Hepatic stellate cell (primary cell): ENCODE results near the gene GCHFR.

Experiments
- DNase-seq: peaks from one replicate; pipeline ENCODE4 v3.0.0; 2011; ENCODE audit warnings: low spot score

GCHFR gene

GRCh38 chr15:40754883-40755811, 8.7 kb upstream of the GCHFR start, which contains the start of gene RMDN3:
Gene RMDN3 (minus strand): TSS chr15:40755254. CDS start chr15:40754783, 471 bp downstream.
- peak; percentile 90 for DNase-seq

GRCh38 chr15:40755812-40756208, 8.1 kb upstream of the GCHFR start:
- no peak for DNase-seq

GRCh38 chr15:40756938-40757337, 6.9 kb upstream of the GCHFR start:
- no peak for DNase-seq

GRCh38 chr15:40759961-40760360, 3.9 kb upstream of the GCHFR start:
- no peak for DNase-seq

GRCh38 chr15:40762919-40763800, 708 bp upstream of the GCHFR start:
- DNase-seq, result peak; percentile 50

- DNase-seq, result no peak
Measured at GRCh38 chr15:40764629-40765103, 798 bp downstream of the GCHFR start.

GRCh38 chr15:40766194-40766815, 2.4 kb downstream of the GCHFR start:
- no peak for DNase-seq

- DNase-seq, result no peak
Measured at GRCh38 chr15:40766906-40767837, 3.3 kb downstream of the GCHFR start.

- no peak for DNase-seq
Measured at GRCh38 chr15:40767838-40768500, 4.1 kb downstream of the GCHFR start.

GRCh38 chr15:40768521-40769273, 4.8 kb downstream of the GCHFR start:
- no peak for DNase-seq

- DNase-seq, result no peak
Measured at GRCh38 chr15:40769274-40770146, 5.6 kb downstream of the GCHFR start, which contains the start of gene C15orf62. Gene C15orf62 (plus strand): TSS chr15:40769980. CDS start chr15:40770496, 516 bp downstream.

GRCh38 chr15:40770147-40770721, 6.4 kb downstream of the GCHFR start:
- no peak for DNase-seq

GRCh38 chr15:40771242-40771641, 7.4 kb downstream of the GCHFR start:
- DNase-seq, result no peak

GRCh38 chr15:40772014-40772413, 8.1 kb downstream of the GCHFR start:
- no peak for DNase-seq

- DNase-seq, result no peak
Measured at GRCh38 chr15:40773496-40773895, 9.6 kb downstream of the GCHFR start.

GRCh38 chr15:40773902-40774301, 10.0 kb downstream of the GCHFR start:
- DNase-seq, result no peak

- no peak for DNase-seq
Measured at GRCh38 chr15:40775007-40775406, 11.1 kb downstream of the GCHFR start.
